ENCODE data around the gene RPS8. TPM values are rescaled to one million over a fixed set of nuclear protein-coding genes. Genes with fewer than 3 reads are reported as not detected.

The RPS8 gene
- total RNA-seq, 1 experiment from 2014 or later, result 2,296 TPM

- H3K4me1 ChIP-seq (ENCODE audit: control insufficient read depth in 1 of 2, insufficient read depth in 2 of 2, low read length in 2 of 2), result peaks cover 6 to 24% of the 10 kb centered on the region in 2 experiments
- no peak overlapping the region for H3K27ac ChIP-seq (ENCODE audit: low read depth, low read length)
- H3K79me2 ChIP-seq (ENCODE audit: insufficient read depth, low read length), result peaks cover 3% of the 10 kb centered on the region; the same call in 1 of the 2 replicates
- ATAC-seq (no peak), DNase-seq (ENCODE audit: low read depth, low spot score) (no peak)
- BruUV-seq (replicated peaks), result no TSS peak
- H4K20me1 ChIP-seq (ENCODE audit: insufficient read depth), result peaks cover 2% of the 10 kb centered on the region; the same call in 1 of the 2 replicates
- no peak for TF ChIP-seq ZBTB33 (IDR thresholded peaks at IDR 0.05; ENCODE audit: extremely low read depth, insufficient replicate concordance, low read length)
- no peak for TF ChIP-seq YY1 (IDR thresholded peaks at IDR 0.05; ENCODE audit: extremely low read depth, insufficient replicate concordance, low read depth, low read length)
- TF ChIP-seq CEBPB (IDR thresholded peaks at IDR 0.05; ENCODE audit: low read depth), result no peak
- TF ChIP-seq SIN3A (IDR thresholded peaks at IDR 0.05; ENCODE audit: low read depth), result no peak
- no peak for TF ChIP-seq ZFX (IDR thresholded peaks at IDR 0.05)
- TF ChIP-seq CBX3 (IDR thresholded peaks at IDR 0.05; ENCODE audit: low read depth), result no peak
- TF ChIP-seq, protein P1, sequence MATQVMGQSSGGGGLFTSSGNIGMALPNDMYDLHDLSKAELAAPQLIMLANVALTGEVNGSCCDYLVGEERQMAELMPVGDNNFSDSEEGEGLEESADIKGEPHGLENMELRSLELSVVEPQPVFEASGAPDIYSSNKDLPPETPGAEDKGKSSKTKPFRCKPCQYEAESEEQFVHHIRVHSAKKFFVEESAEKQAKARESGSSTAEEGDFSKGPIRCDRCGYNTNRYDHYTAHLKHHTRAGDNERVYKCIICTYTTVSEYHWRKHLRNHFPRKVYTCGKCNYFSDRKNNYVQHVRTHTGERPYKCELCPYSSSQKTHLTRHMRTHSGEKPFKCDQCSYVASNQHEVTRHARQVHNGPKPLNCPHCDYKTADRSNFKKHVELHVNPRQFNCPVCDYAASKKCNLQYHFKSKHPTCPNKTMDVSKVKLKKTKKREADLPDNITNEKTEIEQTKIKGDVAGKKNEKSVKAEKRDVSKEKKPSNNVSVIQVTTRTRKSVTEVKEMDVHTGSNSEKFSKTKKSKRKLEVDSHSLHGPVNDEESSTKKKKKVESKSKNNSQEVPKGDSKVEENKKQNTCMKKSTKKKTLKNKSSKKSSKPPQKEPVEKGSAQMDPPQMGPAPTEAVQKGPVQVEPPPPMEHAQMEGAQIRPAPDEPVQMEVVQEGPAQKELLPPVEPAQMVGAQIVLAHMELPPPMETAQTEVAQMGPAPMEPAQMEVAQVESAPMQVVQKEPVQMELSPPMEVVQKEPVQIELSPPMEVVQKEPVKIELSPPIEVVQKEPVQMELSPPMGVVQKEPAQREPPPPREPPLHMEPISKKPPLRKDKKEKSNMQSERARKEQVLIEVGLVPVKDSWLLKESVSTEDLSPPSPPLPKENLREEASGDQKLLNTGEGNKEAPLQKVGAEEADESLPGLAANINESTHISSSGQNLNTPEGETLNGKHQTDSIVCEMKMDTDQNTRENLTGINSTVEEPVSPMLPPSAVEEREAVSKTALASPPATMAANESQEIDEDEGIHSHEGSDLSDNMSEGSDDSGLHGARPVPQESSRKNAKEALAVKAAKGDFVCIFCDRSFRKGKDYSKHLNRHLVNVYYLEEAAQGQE (IDR thresholded peaks at IDR 0.05; ENCODE audit: low read depth), result no peak
- TF ChIP-seq SRF (IDR thresholded peaks at IDR 0.05; ENCODE audit: low read depth), result no peak
- intact Hi-C loops (cut with micrococcal nuclease), result no loop called here
- H3K27me3 ChIP-seq (ENCODE audit: insufficient read depth, low read length), result no peaks in the 10 kb centered on the region
- no peak overlapping the region for H3K4me3 ChIP-seq (replicated peaks in 1 of 2; ENCODE audit: low read depth in 1 of 2, low read length in 2 of 2)
- ChIA-PET CTCF (interaction anchor here (1.1 kb wide), 1 partner anchor 16 kb away, joined by 3 read pairs; the partner anchor contains the start of gene PLK3), POLR2A (interaction anchor here (1.1 to 3.7 kb wide), 5 partner anchors 8 to 53 kb away, joined by 3 to 16 read pairs (median 6); partner anchors contain the start of genes RNU5D-1 and RPS8), RAD21 (ENCODE audit: low non-redundant PET in 1 of 2, low total read pairs in 2 of 2, uncharacterized antibody in 2 of 2, unreplicated experiment in 2 of 2) (no interaction called here)
- H3K9ac ChIP-seq (ENCODE audit: low read length), result no peak overlapping the region
- no peaks in the 10 kb centered on the region for H3K9me3 ChIP-seq (ENCODE audit: control insufficient read depth in 1 of 2, insufficient read depth in 1 of 2, low read depth in 1 of 2, low read length in 2 of 2)
- no peaks in the 10 kb centered on the region for H3K9me2 ChIP-seq (ENCODE audit: insufficient read depth)
- no peak overlapping the region for H3K4me2 ChIP-seq (ENCODE audit: low read length)
- peaks cover 9 to 19% of the 10 kb centered on the region in 2 experiments; a peak in 3 of 4 replicates for H3K36me3 ChIP-seq (ENCODE audit: control insufficient read depth in 1 of 2, insufficient read depth in 2 of 2, low read length in 2 of 2)
- no peak overlapping the region for H2AFZ ChIP-seq (ENCODE audit: low read depth, low read length, poor library complexity, severe bottlenecking)
Observed at GRCh38 chr1:44783697-44784093, 8.4 kb downstream of the RPS8 start.

Data from HCT116 (cell line).